HEK293 (cell line): ENCODE data around the gene PNMA5.

Experiments
- CTCF ChIP-seq: fragments of 450-650 bp; formaldehyde crosslinking; IDR thresholded peaks from 2 replicates; pipeline ENCODE4 v1.5.1; 2016; ENCODE audit warnings: missing biosample characterization, missing genetic modification characterization
- MZF1 ChIP-seq: fragments of 450-650 bp; formaldehyde crosslinking; IDR thresholded peaks from 2 replicates; pipeline ENCODE4 v1.5.1; 2017; ENCODE audit warnings: missing biosample characterization, missing genetic modification characterization, borderline replicate concordance
- SALL2 ChIP-seq: fragments of 450-650 bp; formaldehyde crosslinking; IDR thresholded peaks from 2 replicates; pipeline ENCODE4 v1.5.0; 2017; ENCODE audit warnings: missing biosample characterization, mild to moderate bottlenecking, missing genetic modification characterization, borderline replicate concordance
- TCF7L2 ChIP-seq: IDR thresholded peaks from 2 replicates; pipeline ENCODE4 v1.6.1; 2011; ENCODE audit warnings: low read depth, mild to moderate bottlenecking, inconsistent platforms, low read length, moderate library complexity, borderline replicate concordance
- ZNF121 ChIP-seq: fragments of 450-650 bp; formaldehyde crosslinking; IDR thresholded peaks from 2 replicates; pipeline ENCODE4 v1.5.1; 2016; ENCODE audit warnings: missing biosample characterization, missing genetic modification characterization
- ZNF174 ChIP-seq: fragments of 450-650 bp; formaldehyde crosslinking; IDR thresholded peaks from 2 replicates; pipeline ENCODE4 v1.5.0; 2017; ENCODE audit warnings: missing biosample characterization, mild to moderate bottlenecking, missing genetic modification characterization
- ZNF366 ChIP-seq: fragments of 450-650 bp; formaldehyde crosslinking; conservative IDR thresholded peaks from 2 replicates; pipeline ENCODE4 v1.5.1; 2016; ENCODE audit warnings: missing biosample characterization, missing genetic modification characterization
- ZNF530 ChIP-seq: fragments of 450-650 bp; formaldehyde crosslinking; IDR thresholded peaks from 2 replicates; pipeline ENCODE4 v1.5.1; 2016; ENCODE audit warnings: low read depth, missing biosample characterization, missing genetic modification characterization

- TF ChIP-seq ZNF530 (no peak), ZNF121 (tag by site-specific recombination) (no peak), ZNF174 (no peak), SALL2 (no peak), MZF1 (tag by site-specific recombination) (no peak), CTCF (tag by site-specific recombination) (no peak), ZNF366 (no peak), TCF7L2 (no peak)
These were observed 34.3 kb downstream of the PNMA5 start for GRCh38 chrX:152959626-152960025.
